ENCODE data around the gene MAP3K19.

MAP3K19 gene

GRCh38 chr2:134926231-134926931 is 120.9 kb downstream of the MAP3K19 start:
- no peak for DNase-seq (ENCODE audit: low spot score)

GRCh38 chr2:134924912-134925311 is 122.3 kb downstream of the MAP3K19 start:
- DNase-seq (ENCODE audit: low spot score), result no peak

- peak; percentile 12 for DNase-seq (ENCODE audit: low spot score)
Observed at GRCh38 chr2:134919341-134920210, 127.7 kb downstream of the MAP3K19 start.

GRCh38 chr2:134918526-134919340 is 128.5 kb downstream of the MAP3K19 start, which contains the start of gene CCNT2:
CCNT2 (plus strand) TSS chr2:134918822; CDS start chr2:134918855, 33 bp downstream.
- DNase-seq (ENCODE audit: low spot score), result peak; percentile 97

- no peak for DNase-seq (ENCODE audit: low spot score)
Observed at GRCh38 chr2:134917888-134918525, 129.2 kb downstream of the MAP3K19 start.

- DNase-seq (ENCODE audit: low spot score), result no peak
Observed at GRCh38 chr2:134917360-134917865, 129.8 kb downstream of the MAP3K19 start.

Measured in LoVo (cell line).